SK-N-SH (cell line): ENCODE data around the gene UBC. TPM values are rescaled to one million over a fixed set of nuclear protein-coding genes. Genes with fewer than 3 reads are reported as not detected.

Experiments
- CTCF ChIA-PET: fragments of 300-600, 350-600 bp; formaldehyde crosslinking; extraction: SDS; loops from one replicate; lab custom pipeline; 2021; lab: Yijun Ruan, JAX
- POLR2A ChIA-PET: fragments of 350-600 bp; sonication (Branson Sonifier 250); formaldehyde crosslinking; extraction: SDS; loops from one replicate; lab custom pipeline; 2020; ENCODE audit warnings: antibody characterized with exemption, inconsistent platforms; lab: Yijun Ruan, JAX
- DNase-seq: peaks from one replicate; pipeline ENCODE4 v3.0.0; 2012
- H2AFZ ChIP-seq: fragments of 200-600 bp; sonication (generic); 2 replicates; pipeline ENCODE4 v1.8.1; 2016; ENCODE audit warnings: antibody characterized with exemption, mild to moderate bottlenecking, low read depth
- H3F3A ChIP-seq: fragments of 200-600 bp; sonication (generic); replicated peaks from 2 replicates; pipeline ENCODE3; 2016; ENCODE audit warnings: antibody characterized with exemption, mild to moderate bottlenecking; ENCODE audit not compliant: insufficient read depth
- H3K27ac ChIP-seq, 2 experiments: fragments of 200-500 bp in 1 of 2; fragments of 200-600 bp in 1 of 2; sonication (Bioruptor generic) in 1 of 2; sonication (generic), shearing (Covaris generic) in 1 of 2; 2 replicates each; pipeline versions ENCODE4 v1.5.1 to v1.6.1; 2014 to 2016; ENCODE audit warnings: low read depth in 2 of 2, inconsistent platforms in 1 of 2, low read length in 1 of 2, mild to moderate bottlenecking in 1 of 2, mixed read lengths in 1 of 2
- H3K27me3 ChIP-seq: fragments of 200-600 bp; sonication (generic), shearing (Covaris generic); 2 replicates; pipeline ENCODE4 v1.6.1; 2016; ENCODE audit warnings: mixed run types; ENCODE audit not compliant: insufficient read depth
- H3K36me3 ChIP-seq, 2 experiments: fragments of 200-500 bp in 1 of 2; fragments of 200-600 bp in 1 of 2; sonication (Bioruptor generic) in 1 of 2; sonication (generic) in 1 of 2; replicated peaks in 1 of 2; 2 replicates each; pipeline versions ENCODE3 to v1.5.1; 2014 to 2016; ENCODE audit warnings: low read length in 1 of 2, mild to moderate bottlenecking in 1 of 2; ENCODE audit not compliant: insufficient read depth in 2 of 2, control insufficient read depth in 1 of 2
- H3K4me1 ChIP-seq, 2 experiments: fragments of 200-500 bp in 1 of 2; fragments of 200-600 bp in 1 of 2; sonication (Bioruptor generic) in 1 of 2; sonication (generic), shearing (Covaris generic) in 1 of 2; 2 replicates each; pipeline versions ENCODE4 v1.5.1 to v1.6.1; 2014 to 2016; ENCODE audit warnings: low read depth in 1 of 2, low read length in 1 of 2, mixed run types in 1 of 2; ENCODE audit not compliant: insufficient read depth in 2 of 2, control insufficient read depth in 1 of 2
- H3K4me2 ChIP-seq: fragments of 200-600 bp; sonication (generic), shearing (Covaris generic); 2 replicates; pipeline ENCODE4 v1.6.1; 2017; ENCODE audit warnings: mixed run types
- H3K4me3 ChIP-seq, 2 experiments: fragments of 200-500 bp in 1 of 2; fragments of 200-600 bp in 1 of 2; sonication (Bioruptor generic) in 1 of 2; sonication (generic), shearing (Covaris generic) in 1 of 2; 2 replicates each; pipeline versions ENCODE4 v1.5.1 to v1.8.1; 2014 to 2016; ENCODE audit warnings: low read depth in 2 of 2, inconsistent platforms in 1 of 2, low read length in 1 of 2, mild to moderate bottlenecking in 1 of 2, mixed read lengths in 1 of 2, moderate library complexity in 1 of 2
- H3K79me2 ChIP-seq: fragments of 200-600 bp; sonication (generic); 2 replicates; pipeline ENCODE4 v1.8.1; 2017; ENCODE audit warnings: mild to moderate bottlenecking; ENCODE audit not compliant: insufficient read depth
- H3K9ac ChIP-seq: fragments of 200-600 bp; sonication (generic); 2 replicates; pipeline ENCODE4 v1.6.1; 2017; ENCODE audit warnings: mixed run types
- H3K9me2 ChIP-seq: fragments of 200-600 bp; sonication (generic); 2 replicates; pipeline ENCODE4 v1.6.1; 2017; ENCODE audit warnings: mixed run types
- H3K9me3 ChIP-seq: fragments of 200-600 bp; sonication (generic); 2 replicates; pipeline ENCODE4 v1.6.1; 2017; ENCODE audit warnings: mixed run types, mild to moderate bottlenecking, moderate library complexity
- H4K20me1 ChIP-seq: fragments of 200-600 bp; sonication (generic); 2 replicates; pipeline ENCODE4 v1.6.1; 2017; ENCODE audit warnings: mild to moderate bottlenecking, mixed run types; ENCODE audit not compliant: insufficient read depth
- ELF1 ChIP-seq: IDR thresholded peaks from 2 replicates; pipeline ENCODE4 v1.4.0; 2012
- EP300 ChIP-seq, 2 experiments: IDR thresholded peaks; 2 replicates each; pipeline versions ENCODE4 v1.4.0 to v1.6.1; 2012; ENCODE audit warnings: borderline replicate concordance in 1 of 2, low read depth in 1 of 2, low read length in 1 of 2
- FOSL2 ChIP-seq: IDR thresholded peaks from 2 replicates; pipeline ENCODE4 v1.4.0; 2012; ENCODE audit warnings: low read depth, mild to moderate bottlenecking, moderate library complexity, borderline replicate concordance
- FOXJ3 ChIP-seq: sonication (generic); formaldehyde crosslinking; IDR thresholded peaks from 2 replicates; pipeline ENCODE4 v1.5.1; 2020; ENCODE audit warnings: mild to moderate bottlenecking, missing genetic modification reagents
- FOXM1 ChIP-seq: IDR thresholded peaks from 2 replicates; pipeline ENCODE4 v1.4.0; 2012; ENCODE audit warnings: low read depth, mild to moderate bottlenecking
- GABPA ChIP-seq: IDR thresholded peaks from 2 replicates; pipeline ENCODE4 v1.4.0; 2012; ENCODE audit warnings: low read depth, mild to moderate bottlenecking
- GATA2 ChIP-seq: sonication (generic); formaldehyde crosslinking; IDR thresholded peaks from 2 replicates; pipeline ENCODE4 v1.5.0; 2020; ENCODE audit warnings: mild to moderate bottlenecking, missing genetic modification reagents
- MEF2A ChIP-seq: IDR thresholded peaks from 2 replicates; pipeline ENCODE4 v1.4.0; 2012; ENCODE audit warnings: low read depth, borderline replicate concordance
- NFIC ChIP-seq: IDR thresholded peaks from 2 replicates; pipeline ENCODE4 v1.4.0; 2012; ENCODE audit warnings: borderline replicate concordance
- NRF1 ChIP-seq: IDR thresholded peaks from 2 replicates; pipeline ENCODE4 v1.6.1; 2012; ENCODE audit warnings: low read depth, mild to moderate bottlenecking, low read length
- POLR2AphosphoS5 ChIP-seq: IDR thresholded peaks from 2 replicates; pipeline ENCODE4 v1.6.1; 2012; ENCODE audit warnings: low read depth, low read length
- RAD21 ChIP-seq: IDR thresholded peaks from 2 replicates; pipeline ENCODE4 v1.6.1; 2012; ENCODE audit warnings: mild to moderate bottlenecking, low read length
- RCOR1 ChIP-seq: fragments of 150-350 bp; IDR thresholded peaks from 2 replicates; pipeline ENCODE4 v1.6.1; 2017; ENCODE audit warnings: antibody characterized with exemption, low read length
- RXRA ChIP-seq: IDR thresholded peaks from 2 replicates; pipeline ENCODE4 v1.4.0; 2012; ENCODE audit warnings: low read depth, mild to moderate bottlenecking, borderline replicate concordance
- SIN3A ChIP-seq: IDR thresholded peaks from 2 replicates; pipeline ENCODE4 v1.6.1; 2012; ENCODE audit warnings: low read depth, mild to moderate bottlenecking, low read length, moderate library complexity, borderline replicate concordance
- SMC3 ChIP-seq: IDR thresholded peaks from 2 replicates; pipeline ENCODE4 v1.6.1; 2012; ENCODE audit warnings: low read depth, low read length, improper control_type of control experiment
- TAF1 ChIP-seq: IDR thresholded peaks from 2 replicates; pipeline ENCODE4 v1.6.1; 2012; ENCODE audit warnings: low read depth, mild to moderate bottlenecking, low read length, moderate library complexity, borderline replicate concordance
- TCF12 ChIP-seq: IDR thresholded peaks from 2 replicates; pipeline ENCODE4 v1.4.0; 2012
- YY1 ChIP-seq: IDR thresholded peaks from 2 replicates; pipeline ENCODE4 v1.4.0; 2012; ENCODE audit warnings: low read depth, mild to moderate bottlenecking
- WGBS: methylation state at CpG from one replicate; pipeline ENCODE4 v1.1.6; 2017; ENCODE audit warnings: low lambda C conversion rate; 5-methylcytosine and 5-hydroxymethylcytosine counted together
- polyA plus RNA-seq, 3 experiments: library from polyadenylated mRNA; depleted of rRNA; stranded (reverse); fragments of >200 nt; gene quantifications; 2 replicates each; pipeline ENCODE4 v1.2.3, GENCODE V29; 2012
- TF ChIP-seq, protein P1 (sequence below): fragments of 150-350 bp; IDR thresholded peaks from 2 replicates; pipeline ENCODE4 v1.6.1; 2016; ENCODE audit warnings: mild to moderate bottlenecking, low read depth, low read length
- TF ChIP-seq, protein P2 (sequence below): IDR thresholded peaks from 2 replicates; pipeline ENCODE4 v1.4.0; 2012; ENCODE audit warnings: low read depth, borderline replicate concordance
- TF ChIP-seq, protein P3 (sequence below): fragments of 150-350 bp; IDR thresholded peaks from 2 replicates; pipeline ENCODE4 v1.6.1; 2017; ENCODE audit warnings: antibody characterized with exemption, low read length, low read depth, borderline replicate concordance
- TF ChIP-seq, protein P4 (sequence below): IDR thresholded peaks from 2 replicates; pipeline ENCODE4; 2012
- TF ChIP-seq, protein P5 (sequence below): IDR thresholded peaks from 2 replicates; pipeline ENCODE4 v1.4.0; 2012; ENCODE audit warnings: low read depth, borderline replicate concordance

Gene UBC
- polyA plus RNA-seq, 1 of the 3 experiments (the other 2 are of a cell fraction), result 1,327 TPM

DNA sequence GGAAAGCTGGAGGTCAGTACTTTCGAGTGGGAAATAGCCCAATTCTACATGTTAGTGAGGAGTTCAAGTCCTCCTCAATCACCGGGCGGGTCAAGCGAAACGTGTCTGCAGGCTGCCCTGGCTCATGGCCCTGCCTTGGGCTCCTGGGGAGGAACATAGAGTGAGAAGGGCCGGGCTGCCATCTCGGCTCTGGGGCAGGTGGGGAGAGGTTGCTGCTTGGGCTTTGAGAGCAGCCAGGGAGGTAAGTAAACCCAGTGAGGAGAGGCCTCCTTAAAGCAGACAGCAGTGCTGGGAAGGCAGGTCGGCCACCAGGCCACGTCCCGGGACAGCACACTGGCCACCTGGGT is 32.0 kb upstream of the UBC start:
- no peak for DNase-seq
- H2AFZ ChIP-seq, result no peak overlapping the region
- no peaks in the 10 kb centered on the region for H3K4me1 ChIP-seq
- no peak overlapping the region for H3K9ac ChIP-seq
- peaks cover 7% of the 10 kb centered on the region for H3F3A ChIP-seq
- ChIA-PET POLR2A (no interaction called here), CTCF (no interaction called here)
- H3K4me2 ChIP-seq, result no peak overlapping the region
- H4K20me1 ChIP-seq, result no peaks in the 10 kb centered on the region
- H3K4me3 ChIP-seq, result no peak overlapping the region
- 97% methylated on average over 10 of the region's 10 CpGs for WGBS
- H3K79me2 ChIP-seq, result no peaks in the 10 kb centered on the region
- TF ChIP-seq NRF1 (no peak), TAF1 (no peak), RAD21 (no peak), FOSL2 (no peak), FOXM1 (no peak), SMC3 (no peak), NFIC (no peak), ELF1 (no peak), RCOR1 (no peak), EP300 (IDR thresholded peaks at IDR 0.05; ENCODE audit: borderline replicate concordance in 1 of 2, low read depth in 1 of 2, low read length in 1 of 2) (no peak), TCF12 (no peak), SIN3A (no peak), FOXJ3 (CRISPR knock-in tag) (no peak)
- TF ChIP-seq, protein P1, sequence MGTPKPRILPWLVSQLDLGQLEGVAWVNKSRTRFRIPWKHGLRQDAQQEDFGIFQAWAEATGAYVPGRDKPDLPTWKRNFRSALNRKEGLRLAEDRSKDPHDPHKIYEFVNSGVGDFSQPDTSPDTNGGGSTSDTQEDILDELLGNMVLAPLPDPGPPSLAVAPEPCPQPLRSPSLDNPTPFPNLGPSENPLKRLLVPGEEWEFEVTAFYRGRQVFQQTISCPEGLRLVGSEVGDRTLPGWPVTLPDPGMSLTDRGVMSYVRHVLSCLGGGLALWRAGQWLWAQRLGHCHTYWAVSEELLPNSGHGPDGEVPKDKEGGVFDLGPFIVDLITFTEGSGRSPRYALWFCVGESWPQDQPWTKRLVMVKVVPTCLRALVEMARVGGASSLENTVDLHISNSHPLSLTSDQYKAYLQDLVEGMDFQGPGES, result no peak
- TF ChIP-seq, protein P2, sequence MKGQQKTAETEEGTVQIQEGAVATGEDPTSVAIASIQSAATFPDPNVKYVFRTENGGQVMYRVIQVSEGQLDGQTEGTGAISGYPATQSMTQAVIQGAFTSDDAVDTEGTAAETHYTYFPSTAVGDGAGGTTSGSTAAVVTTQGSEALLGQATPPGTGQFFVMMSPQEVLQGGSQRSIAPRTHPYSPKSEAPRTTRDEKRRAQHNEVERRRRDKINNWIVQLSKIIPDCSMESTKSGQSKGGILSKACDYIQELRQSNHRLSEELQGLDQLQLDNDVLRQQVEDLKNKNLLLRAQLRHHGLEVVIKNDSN, result no peak
- no peaks in the 10 kb centered on the region for H3K9me2 ChIP-seq
- no peaks in the 10 kb centered on the region for H3K27me3 ChIP-seq
- peaks cover 4 to 21% of the 10 kb centered on the region in 2 experiments for H3K36me3 ChIP-seq
- no peak overlapping the region for H3K27ac ChIP-seq
- no peaks in the 10 kb centered on the region for H3K9me3 ChIP-seq

DNA sequence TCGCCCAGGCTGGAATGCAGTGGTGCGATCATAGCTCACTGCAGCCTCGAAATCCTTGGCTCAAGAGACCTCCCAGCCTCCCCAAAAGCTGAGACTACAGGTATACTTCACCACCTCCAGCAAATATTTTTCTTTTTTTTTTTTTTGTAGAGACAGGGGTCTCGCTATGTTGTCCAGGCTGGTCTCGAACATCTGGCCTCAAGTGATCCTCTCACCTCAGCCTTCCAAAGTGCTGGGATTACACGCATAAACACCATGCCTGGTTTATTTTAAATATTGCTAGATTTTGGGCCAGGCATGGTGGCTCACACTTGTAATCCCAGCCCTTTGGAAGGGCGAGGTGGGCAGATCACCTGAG is 26.7 kb upstream of the UBC start:
- ChIA-PET CTCF (interaction anchor here (0.6 to 7.4 kb wide), 21 partner anchors 9 to 156 kb away, joined by 3 to 84 read pairs (median 6); partner anchors contain the start of genes BRI3BP and UBC), POLR2A (interaction anchor here (1.0 to 3.0 kb wide), 5 partner anchors 19 to 31 kb away, joined by 3 to 25 read pairs (median 15); partner anchors contain the start of gene UBC)
- Histone ChIP-seq H3K9ac (no peak overlapping the region), H3K27me3 (no peaks in the 10 kb centered on the region), H3K9me3 (no peaks in the 10 kb centered on the region), H3F3A (peaks cover 48% of the 10 kb centered on the region), H3K9me2 (no peaks in the 10 kb centered on the region), H3K36me3 (no peaks in the 10 kb centered on the region), H3K79me2 (no peaks in the 10 kb centered on the region), H3K4me1 (peaks cover 11 to 12% of the 10 kb centered on the region in 2 experiments; a peak in 3 of 4 replicates), H2AFZ (peak overlapping the region; percentile 91), H3K27ac (peak overlapping the region; percentile 95 to 99), H3K4me3 (peak overlapping the region; percentile 56 to 66), H3K4me2 (peak overlapping the region; percentile 80), H4K20me1 (no peaks in the 10 kb centered on the region)
- WGBS, result 68% methylated on average over 7 of the region's 7 CpGs
- DNase-seq, result no peak
- TF ChIP-seq GATA2 (CRISPR knock-in tag), result no peak
- TF ChIP-seq, protein P3, sequence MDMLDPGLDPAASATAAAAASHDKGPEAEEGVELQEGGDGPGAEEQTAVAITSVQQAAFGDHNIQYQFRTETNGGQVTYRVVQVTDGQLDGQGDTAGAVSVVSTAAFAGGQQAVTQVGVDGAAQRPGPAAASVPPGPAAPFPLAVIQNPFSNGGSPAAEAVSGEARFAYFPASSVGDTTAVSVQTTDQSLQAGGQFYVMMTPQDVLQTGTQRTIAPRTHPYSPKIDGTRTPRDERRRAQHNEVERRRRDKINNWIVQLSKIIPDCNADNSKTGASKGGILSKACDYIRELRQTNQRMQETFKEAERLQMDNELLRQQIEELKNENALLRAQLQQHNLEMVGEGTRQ, result no peak
- no peak for TF ChIP-seq FOXM1
- TF ChIP-seq ELF1, result no peak
- TF ChIP-seq RAD21, result no peak
- no peak for TF ChIP-seq YY1
- no peak for TF ChIP-seq SMC3
- no peak for TF ChIP-seq GABPA
- TF ChIP-seq, protein P4, sequence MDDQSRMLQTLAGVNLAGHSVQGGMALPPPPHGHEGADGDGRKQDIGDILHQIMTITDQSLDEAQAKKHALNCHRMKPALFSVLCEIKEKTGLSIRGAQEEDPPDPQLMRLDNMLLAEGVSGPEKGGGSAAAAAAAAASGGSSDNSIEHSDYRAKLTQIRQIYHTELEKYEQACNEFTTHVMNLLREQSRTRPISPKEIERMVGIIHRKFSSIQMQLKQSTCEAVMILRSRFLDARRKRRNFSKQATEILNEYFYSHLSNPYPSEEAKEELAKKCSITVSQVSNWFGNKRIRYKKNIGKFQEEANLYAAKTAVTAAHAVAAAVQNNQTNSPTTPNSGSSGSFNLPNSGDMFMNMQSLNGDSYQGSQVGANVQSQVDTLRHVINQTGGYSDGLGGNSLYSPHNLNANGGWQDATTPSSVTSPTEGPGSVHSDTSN, result no peak
- no peak for TF ChIP-seq MEF2A
- no peak for TF ChIP-seq TAF1
- TF ChIP-seq POLR2AphosphoS5, result no peak
- no peak for TF ChIP-seq RXRA
- TF ChIP-seq, protein P5, sequence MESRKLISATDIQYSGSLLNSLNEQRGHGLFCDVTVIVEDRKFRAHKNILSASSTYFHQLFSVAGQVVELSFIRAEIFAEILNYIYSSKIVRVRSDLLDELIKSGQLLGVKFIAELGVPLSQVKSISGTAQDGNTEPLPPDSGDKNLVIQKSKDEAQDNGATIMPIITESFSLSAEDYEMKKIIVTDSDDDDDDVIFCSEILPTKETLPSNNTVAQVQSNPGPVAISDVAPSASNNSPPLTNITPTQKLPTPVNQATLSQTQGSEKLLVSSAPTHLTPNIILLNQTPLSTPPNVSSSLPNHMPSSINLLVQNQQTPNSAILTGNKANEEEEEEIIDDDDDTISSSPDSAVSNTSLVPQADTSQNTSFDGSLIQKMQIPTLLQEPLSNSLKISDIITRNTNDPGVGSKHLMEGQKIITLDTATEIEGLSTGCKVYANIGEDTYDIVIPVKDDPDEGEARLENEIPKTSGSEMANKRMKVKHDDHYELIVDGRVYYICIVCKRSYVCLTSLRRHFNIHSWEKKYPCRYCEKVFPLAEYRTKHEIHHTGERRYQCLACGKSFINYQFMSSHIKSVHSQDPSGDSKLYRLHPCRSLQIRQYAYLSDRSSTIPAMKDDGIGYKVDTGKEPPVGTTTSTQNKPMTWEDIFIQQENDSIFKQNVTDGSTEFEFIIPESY, result no peak
